CD1c-positive myeloid dendritic cell (primary cell): Measurements from ENCODE around the gene ATP11C.
"Not testable (repeated sequence)": the region's sequence is repeated elsewhere in the genome, so short reads cannot be mapped to it uniquely, and the experiment has no call there.

Experiments used
- DNase-seq: peaks from one replicate; pipeline ENCODE4 v3.0.0-alpha.2; 2016; ENCODE audit errors: extremely low spot score

Gene ATP11C

GRCh38 chrX:139720979-139721378, 211.9 kb downstream of the ATP11C start:
- no peak for DNase-seq

- no peak for DNase-seq
Observed at GRCh38 chrX:139720136-139720535, 212.7 kb downstream of the ATP11C start.

GRCh38 chrX:139708067-139708466, 224.8 kb downstream of the ATP11C start, which contains the start of gene MCF2:
Gene MCF2 (minus strand): TSS chrX:139708167. CDS start chrX:139651744, 56,423 bp downstream.
- no peak for DNase-seq

GRCh38 chrX:139702658-139703057, 230.2 kb downstream of the ATP11C start:
- DNase-seq = no peak

GRCh38 chrX:139692908-139693307, 239.9 kb downstream of the ATP11C start:
- DNase-seq = no peak

GRCh38 chrX:139692506-139692849, 240.4 kb downstream of the ATP11C start:
- DNase-seq = no peak

- no peak for DNase-seq
Observed at GRCh38 chrX:139691843-139692505, 240.9 kb downstream of the ATP11C start.

- DNase-seq = no peak
Observed at GRCh38 chrX:139691493-139691842, 241.4 kb downstream of the ATP11C start.

GRCh38 chrX:139685175-139685574, 247.7 kb downstream of the ATP11C start:
- not testable (repeated sequence) for DNase-seq

- no peak for DNase-seq
Observed at GRCh38 chrX:139680356-139680755, 252.5 kb downstream of the ATP11C start.
